MM.1S (cell line): Measurements from ENCODE around the gene PSMA8.
"Not testable (repeated sequence)": the region's sequence is repeated elsewhere in the genome, so short reads cannot be mapped to it uniquely, and the experiment has no call there.

Experiments used
- DNase-seq: peaks from one replicate; pipeline ENCODE4 v3.0.0-alpha.2; 2015
- H2AFZ ChIP-seq: fragments of 300-600 bp; sonication (generic); 2 replicates; pipeline ENCODE4 v1.6.0; 2016; ENCODE audit warnings: antibody characterized with exemption, low read length
- H3F3A ChIP-seq: fragments of 300-600 bp; sonication (generic); 2 replicates; pipeline ENCODE4 v1.6.1; 2016; ENCODE audit warnings: mild to moderate bottlenecking, antibody characterized with exemption, low read length, moderate library complexity, mixed read lengths; ENCODE audit not compliant: insufficient read depth
- H3K27ac ChIP-seq: fragments of 300-600 bp; sonication (generic); 2 replicates; pipeline ENCODE4 v1.5.1; 2016; ENCODE audit warnings: mild to moderate bottlenecking, low read length
- H3K27me3 ChIP-seq: fragments of 300-600 bp; sonication (generic); replicated peaks from 2 replicates; pipeline ENCODE4 v1.6.0; 2016; ENCODE audit warnings: low read length; ENCODE audit not compliant: insufficient read depth
- H3K36me3 ChIP-seq: fragments of 300-600 bp; sonication (generic); replicated peaks from 2 replicates; pipeline ENCODE4 v1.6.1; 2016; ENCODE audit warnings: mild to moderate bottlenecking, low read length, mixed read lengths; ENCODE audit not compliant: insufficient read depth
- H3K4me1 ChIP-seq: fragments of 300-600 bp; sonication (generic); 2 replicates; pipeline ENCODE4 v1.6.1; 2016; ENCODE audit warnings: low read length, mixed read lengths
- H3K4me2 ChIP-seq: fragments of 300-600 bp; sonication (generic); 2 replicates; pipeline ENCODE4 v1.6.0; 2016; ENCODE audit warnings: low read depth, low read length
- H3K4me3 ChIP-seq: fragments of 300-600 bp; sonication (generic); 2 replicates; pipeline ENCODE4 v1.5.1; 2016; ENCODE audit warnings: low read length, mixed read lengths
- H3K79me2 ChIP-seq: fragments of 300-600 bp; sonication (generic); 2 replicates; pipeline ENCODE4 v1.6.1; 2016; ENCODE audit warnings: mixed run types, low read length, mixed read lengths
- H3K9ac ChIP-seq: fragments of 300-600 bp; sonication (generic); 2 replicates; pipeline ENCODE4 v1.6.1; 2016; ENCODE audit warnings: low read length, mixed read lengths
- H3K9me2 ChIP-seq: fragments of 300-600 bp; sonication (generic); replicated peaks from 2 replicates; pipeline ENCODE4 v1.6.1; 2016; ENCODE audit warnings: mild to moderate bottlenecking, low read length, mixed read lengths; ENCODE audit not compliant: insufficient read depth
- H3K9me3 ChIP-seq: fragments of 300-600 bp; sonication (generic); replicated peaks from 2 replicates; pipeline ENCODE4 v1.6.1; 2016; ENCODE audit warnings: mild to moderate bottlenecking, low read length, mixed read lengths; ENCODE audit not compliant: insufficient read depth
- H4K20me1 ChIP-seq: fragments of 300-600 bp; sonication (generic); 2 replicates; pipeline ENCODE4 v1.6.1; 2016; ENCODE audit warnings: mild to moderate bottlenecking, low read length, moderate library complexity, mixed read lengths; ENCODE audit not compliant: insufficient read depth
- EZH2 ChIP-seq: fragments of 300-600 bp; sonication (generic); optimal IDR thresholded peaks from 2 replicates; pipeline ENCODE3; 2017; ENCODE audit warnings: low read depth, mild to moderate bottlenecking, antibody characterized with exemption, low read length, mixed read lengths
- EZH2phosphoT487 ChIP-seq: fragments of 300-600 bp; sonication (generic); IDR thresholded peaks from 2 replicates; pipeline ENCODE4 v1.6.1; 2018; ENCODE audit warnings: antibody characterized with exemption, low read length
- TF ChIP-seq, protein P1 (sequence below): fragments of 300-600 bp; sonication (generic); IDR thresholded peaks from 2 replicates; pipeline ENCODE4 v1.5.1; 2016; ENCODE audit warnings: antibody characterized with exemption, low read length, mixed read lengths

Gene PSMA8

DNA sequence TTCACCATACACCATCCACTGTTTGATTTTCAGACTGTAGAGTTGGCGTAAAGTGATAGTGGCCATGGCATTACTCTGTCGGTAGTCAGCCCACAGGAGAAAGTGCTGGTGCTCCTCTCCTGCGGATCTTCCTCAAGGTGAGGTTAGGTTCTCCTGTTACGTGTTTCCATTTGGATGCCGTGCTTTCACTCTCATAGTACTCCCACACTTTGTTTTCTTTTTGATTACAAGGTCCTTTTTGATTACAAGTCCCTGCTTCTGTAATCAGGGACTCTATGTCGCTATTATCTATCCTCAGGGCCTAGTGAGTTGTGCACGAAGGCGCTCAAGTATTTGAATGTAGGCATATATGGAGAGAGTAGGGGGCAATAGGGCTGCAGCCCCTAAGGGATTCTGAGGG, 96.8 kb downstream of the PSMA8 start:
- Histone ChIP-seq H3K9ac (no peak overlapping the region), H3K27ac (no peak overlapping the region), H2AFZ (no peak overlapping the region), H3F3A (no peaks in the 10 kb centered on the region), H3K4me1 (peaks cover 8% of the 10 kb centered on the region; the same call in 1 of the 2 replicates), H3K4me3 (no peak overlapping the region), H3K27me3 (no peaks in the 10 kb centered on the region), H3K9me2 (no peaks in the 10 kb centered on the region), H3K9me3 (no peaks in the 10 kb centered on the region), H3K36me3 (peaks cover 4% of the 10 kb centered on the region; the same call in 1 of the 2 replicates), H3K79me2 (peaks cover 87% of the 10 kb centered on the region), H3K4me2 (no peak overlapping the region), H4K20me1 (no peaks in the 10 kb centered on the region)
- DNase-seq = no peak
- TF ChIP-seq EZH2phosphoT487 (no peak), EZH2 (no peak)
- TF ChIP-seq, protein P1, sequence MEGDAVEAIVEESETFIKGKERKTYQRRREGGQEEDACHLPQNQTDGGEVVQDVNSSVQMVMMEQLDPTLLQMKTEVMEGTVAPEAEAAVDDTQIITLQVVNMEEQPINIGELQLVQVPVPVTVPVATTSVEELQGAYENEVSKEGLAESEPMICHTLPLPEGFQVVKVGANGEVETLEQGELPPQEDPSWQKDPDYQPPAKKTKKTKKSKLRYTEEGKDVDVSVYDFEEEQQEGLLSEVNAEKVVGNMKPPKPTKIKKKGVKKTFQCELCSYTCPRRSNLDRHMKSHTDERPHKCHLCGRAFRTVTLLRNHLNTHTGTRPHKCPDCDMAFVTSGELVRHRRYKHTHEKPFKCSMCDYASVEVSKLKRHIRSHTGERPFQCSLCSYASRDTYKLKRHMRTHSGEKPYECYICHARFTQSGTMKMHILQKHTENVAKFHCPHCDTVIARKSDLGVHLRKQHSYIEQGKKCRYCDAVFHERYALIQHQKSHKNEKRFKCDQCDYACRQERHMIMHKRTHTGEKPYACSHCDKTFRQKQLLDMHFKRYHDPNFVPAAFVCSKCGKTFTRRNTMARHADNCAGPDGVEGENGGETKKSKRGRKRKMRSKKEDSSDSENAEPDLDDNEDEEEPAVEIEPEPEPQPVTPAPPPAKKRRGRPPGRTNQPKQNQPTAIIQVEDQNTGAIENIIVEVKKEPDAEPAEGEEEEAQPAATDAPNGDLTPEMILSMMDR = no peak

DNA sequence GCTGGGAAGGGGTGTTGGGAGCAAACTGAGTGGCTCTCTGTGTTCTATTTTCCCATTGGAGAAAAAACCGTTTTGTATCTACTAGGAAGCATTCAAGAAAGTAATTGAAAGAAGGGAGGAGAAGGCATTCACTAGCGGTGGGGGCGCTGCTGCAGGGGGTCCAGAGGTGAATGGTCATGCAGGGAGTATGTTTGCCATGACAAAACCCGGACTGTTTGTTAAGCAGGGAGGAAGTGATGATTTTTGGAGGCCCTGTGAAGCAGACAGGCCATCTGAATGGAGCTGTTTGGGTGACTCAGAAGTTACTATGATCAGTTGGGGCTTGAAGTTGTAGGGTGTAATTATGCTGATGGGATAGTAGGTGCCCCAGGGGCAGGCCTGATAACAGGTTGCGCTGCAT, 99.5 kb downstream of the PSMA8 start:
- Histone ChIP-seq H3K36me3 (peaks cover 4% of the 10 kb centered on the region; the same call in 1 of the 2 replicates), H3K27me3 (no peaks in the 10 kb centered on the region), H3K9me3 (no peaks in the 10 kb centered on the region), H3K9ac (no peak overlapping the region), H3K4me3 (no peak overlapping the region), H3K4me1 (0 out of 2 replicates have a peak, but pooled peaks cover 3% of the 10 kb centered on the region), H3K9me2 (no peaks in the 10 kb centered on the region), H4K20me1 (no peaks in the 10 kb centered on the region), H3K79me2 (peaks cover 94% of the 10 kb centered on the region), H3K27ac (no peak overlapping the region), H3K4me2 (no peak overlapping the region), H2AFZ (no peak overlapping the region), H3F3A (no peaks in the 10 kb centered on the region)
- no peak for DNase-seq
- TF ChIP-seq, protein P1 = no peak
- no peak for TF ChIP-seq EZH2
- TF ChIP-seq EZH2phosphoT487 = no peak

DNA sequence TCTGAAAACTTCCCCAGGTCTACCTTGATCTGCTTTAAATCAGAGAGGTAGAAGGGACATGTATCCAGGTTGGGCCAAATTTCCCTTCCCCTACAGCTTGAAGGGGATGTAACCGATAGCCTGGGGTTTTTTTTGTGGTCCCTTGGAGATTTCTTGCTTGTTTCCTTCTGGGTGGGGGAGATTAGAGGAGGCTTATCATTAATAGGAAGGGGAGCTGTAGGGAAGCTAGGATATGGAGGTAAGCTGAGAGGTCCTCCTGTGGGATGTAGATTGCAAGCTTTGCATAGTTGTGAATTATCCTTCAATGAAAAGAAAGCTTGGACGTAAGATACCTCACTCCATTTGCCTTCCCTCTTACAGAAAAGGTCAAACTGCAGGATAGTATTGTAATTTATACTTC, 103.7 kb downstream of the PSMA8 start:
- H2AFZ ChIP-seq, H3K9me3 ChIP-seq, H4K20me1 ChIP-seq, H3K4me1 ChIP-seq, H3F3A ChIP-seq, H3K9ac ChIP-seq, H3K9me2 ChIP-seq, H3K27ac ChIP-seq, H3K4me2 ChIP-seq, H3K27me3 ChIP-seq, DNase-seq, H3K36me3 ChIP-seq, H3K4me3 ChIP-seq: not testable (repeated sequence)
- peaks cover 63% of the 10 kb centered on the region for H3K79me2 ChIP-seq

DNA sequence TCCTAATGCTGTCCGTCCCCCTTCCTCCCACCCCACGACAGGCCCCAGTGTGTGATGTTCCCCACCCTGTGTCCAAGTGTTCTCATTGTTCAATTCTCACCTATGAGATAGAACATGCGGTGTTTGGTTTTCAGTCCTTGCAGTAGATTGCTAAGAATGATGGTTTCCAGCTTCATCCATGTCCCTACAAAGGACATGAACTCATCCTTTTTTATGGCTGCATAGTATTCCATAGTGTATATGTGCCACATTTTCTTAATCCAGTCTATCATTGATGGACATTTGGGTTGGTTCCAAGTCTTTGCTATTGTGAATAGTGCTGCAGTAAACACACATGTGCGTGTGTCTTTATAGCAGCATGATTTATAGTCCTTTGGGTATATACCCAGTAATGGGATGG, 105.0 kb downstream of the PSMA8 start:
- not testable (repeated sequence) for H2AFZ ChIP-seq, H3K9me2 ChIP-seq, H4K20me1 ChIP-seq, H3K27ac ChIP-seq, H3K9me3 ChIP-seq, H3K4me3 ChIP-seq, H3K4me2 ChIP-seq, H3K4me1 ChIP-seq, H3K36me3 ChIP-seq, DNase-seq, H3K9ac ChIP-seq, H3F3A ChIP-seq, H3K27me3 ChIP-seq
- peaks cover 56% of the 10 kb centered on the region for H3K79me2 ChIP-seq

DNA sequence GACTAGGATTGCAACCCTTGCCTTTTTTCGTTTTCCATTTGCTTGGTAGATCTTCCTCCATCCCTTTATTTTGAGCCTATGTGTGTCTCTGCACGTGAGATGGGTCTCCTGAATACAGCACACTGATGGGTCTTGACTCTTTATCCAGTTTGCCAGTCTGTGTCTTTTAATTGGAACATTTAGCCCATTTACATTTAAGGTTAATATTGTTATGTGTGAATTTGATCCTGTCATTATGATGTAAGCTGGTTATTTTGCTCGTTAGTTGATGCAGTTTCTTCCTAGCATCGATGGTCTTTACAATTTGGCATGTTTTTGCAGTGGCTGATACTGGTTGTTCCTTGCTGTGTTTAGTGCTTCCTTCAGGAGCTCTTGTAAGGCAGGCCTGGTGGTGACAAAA, 108.7 kb downstream of the PSMA8 start:
- H3K9ac ChIP-seq, H3K27ac ChIP-seq, H3K9me2 ChIP-seq, DNase-seq, H3K4me2 ChIP-seq, H2AFZ ChIP-seq, H3K4me1 ChIP-seq, H4K20me1 ChIP-seq, H3F3A ChIP-seq, H3K36me3 ChIP-seq, H3K9me3 ChIP-seq, H3K4me3 ChIP-seq, H3K27me3 ChIP-seq: not testable (repeated sequence)
- H3K79me2 ChIP-seq = peaks cover 59% of the 10 kb centered on the region
